ENCODE data around the gene ADIPOR1. TPM values are rescaled to one million over a fixed set of nuclear protein-coding genes. Genes with fewer than 3 reads are reported as not detected.
A peak's percentile ranks its signal among the peaks of the same experiment; 100 is the strongest.

The ADIPOR1 gene
- total and polyA plus RNA-seq, 9 donors, result 39.7 to 119 (median 49.7) TPM

DNA sequence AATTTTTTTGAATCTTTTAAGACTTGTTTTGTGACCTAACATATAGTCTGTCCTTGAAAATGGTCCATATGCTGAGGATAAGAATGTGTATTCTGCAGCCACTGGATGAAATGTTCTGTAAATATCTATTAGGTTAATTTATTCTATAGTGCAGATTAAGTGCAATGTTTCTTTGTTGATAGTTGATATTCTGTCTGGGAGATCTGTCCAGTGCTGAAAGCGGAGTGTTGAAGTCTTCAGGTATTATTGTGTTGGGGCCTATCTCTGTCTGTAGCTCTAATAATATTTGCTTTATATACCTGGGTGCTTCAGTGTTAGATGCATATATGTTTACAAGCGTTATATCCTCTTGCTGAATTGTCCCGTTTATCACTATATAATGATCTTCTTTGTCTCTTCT is 23.4 kb downstream of the ADIPOR1 start:
- intact Hi-C loops (cut with DNase I), result no loop called here
- TF ChIP-seq POLR2A (IDR thresholded peaks at IDR 0.05) (no peak), CTCF (IDR thresholded peaks at IDR 0.05) (no peak), EP300 (IDR thresholded peaks at IDR 0.05) (no peak)
- Histone ChIP-seq H3K27me3 (no peaks in the 10 kb centered on the region), H3K4me1 (ENCODE audit: insufficient read depth) (no peaks in the 10 kb centered on the region), H3K36me3 (no peaks in the 10 kb centered on the region), H3K9me3 (no peaks in the 10 kb centered on the region), H3K27ac (no peak overlapping the region), H3K4me3 (no peak overlapping the region)
- DNase-seq, result no peak
- 85 to 92% (median 86%) methylated on average over 3 of the region's 3 CpGs for WGBS, 3 donors

DNA sequence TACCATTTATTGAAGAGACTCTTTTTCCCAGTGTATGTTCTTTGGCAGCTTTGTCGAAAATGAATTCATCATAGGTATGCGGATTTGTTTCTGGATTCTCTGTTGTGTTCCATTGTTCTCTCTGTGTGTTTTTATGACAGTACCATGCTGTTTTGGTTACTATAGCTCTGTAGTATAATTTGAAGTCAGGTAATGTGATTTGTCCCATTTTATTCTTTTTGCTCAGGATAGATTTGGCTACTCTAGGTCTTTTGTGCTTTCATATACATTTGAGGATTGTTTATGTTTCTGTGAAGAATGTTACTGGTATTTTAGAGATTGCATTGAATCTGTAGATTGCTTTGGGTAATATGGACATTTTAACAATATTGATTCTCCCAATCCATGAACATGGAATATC is 25.6 kb downstream of the ADIPOR1 start:
- TF ChIP-seq CTCF (IDR thresholded peaks at IDR 0.05) (no peak), EP300 (IDR thresholded peaks at IDR 0.05) (no peak), POLR2A (IDR thresholded peaks at IDR 0.05) (no peak)
- H3K27me3 ChIP-seq, result no peaks in the 10 kb centered on the region
- H3K27ac ChIP-seq, result no peak overlapping the region
- no peaks in the 10 kb centered on the region for H3K9me3 ChIP-seq
- DNase-seq, result no peak
- no peak overlapping the region for H3K4me3 ChIP-seq
- intact Hi-C loops (cut with DNase I), result no loop called here
- H3K36me3 ChIP-seq, result no peaks in the 10 kb centered on the region
- 89 to 95% (median 91%) methylated on average over 2 of the region's 2 CpGs for WGBS, 3 donors
- H3K4me1 ChIP-seq (ENCODE audit: insufficient read depth), result no peaks in the 10 kb centered on the region

DNA sequence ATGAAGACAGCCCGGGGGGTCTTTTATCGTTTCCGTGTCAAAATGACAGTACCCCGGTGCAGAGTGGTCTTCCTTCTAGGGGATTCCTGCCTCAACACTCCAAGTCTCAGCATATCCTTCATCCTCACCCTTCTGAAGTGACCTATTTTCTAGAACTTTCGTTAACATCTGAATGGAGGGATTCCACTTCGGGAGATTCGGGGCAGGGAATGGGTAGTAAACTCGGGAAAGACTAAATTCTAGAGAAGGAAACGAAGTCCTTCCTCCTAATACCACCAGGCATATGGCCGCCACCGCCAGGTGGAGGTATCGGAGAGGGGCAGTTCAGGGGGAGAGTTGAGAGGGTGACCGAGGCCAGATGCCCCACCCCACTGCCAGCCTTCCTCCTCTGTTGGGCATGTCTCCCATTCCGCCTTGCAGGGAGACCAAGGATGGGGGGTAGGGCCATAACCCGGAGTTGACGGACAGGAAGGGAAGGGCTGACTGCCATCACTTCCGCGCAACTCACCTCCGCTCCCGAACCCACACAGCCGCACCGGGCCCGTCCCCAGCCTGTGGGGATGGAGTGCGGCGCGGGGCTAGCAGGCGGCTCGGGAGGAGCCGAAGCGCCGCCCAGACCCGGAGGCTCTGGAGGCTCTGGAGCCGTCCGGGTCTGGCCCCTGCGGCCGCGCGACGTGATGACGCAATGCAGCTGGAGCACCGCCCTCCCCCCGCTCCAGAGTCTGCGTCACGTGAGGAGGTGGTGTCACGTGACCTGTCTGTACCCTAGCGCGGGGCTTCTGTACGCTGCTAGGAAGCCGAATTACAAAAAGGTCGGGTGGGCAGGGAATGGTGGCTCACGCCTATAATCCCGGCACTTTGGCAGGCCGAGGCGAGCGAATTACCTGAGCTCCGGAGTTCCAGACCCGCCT is 31.3 kb downstream of the ADIPOR1 start, which contains the start of gene KLHL12:
Gene KLHL12 (minus strand): TSS at position 654 of the 911 bp plus-strand sequence. CDS start 2,072 bp downstream, outside the sequence.
- H3K27ac ChIP-seq, result peak within 1 kb of the TSS; percentile 84 to 85
- DNase-seq, result peak; percentile 97 to 98 (median 97)
- H3K4me1 ChIP-seq (ENCODE audit: insufficient read depth), result no peaks in the 10 kb centered on the region
- no peaks in the 10 kb centered on the region for H3K36me3 ChIP-seq
- TF ChIP-seq CTCF (IDR thresholded peaks at IDR 0.05) (peak in 2 of 3 donors; percentile 66 to 70), EP300 (IDR thresholded peaks at IDR 0.05) (peak; percentile 41), POLR2A (IDR thresholded peaks at IDR 0.05) (peak; percentile 94)
- peak within 1 kb of the TSS; percentile 89 for H3K4me3 ChIP-seq
- H3K9me3 ChIP-seq, result no peaks in the 10 kb centered on the region
- WGBS, 3 donors, result 1% methylated on average over 55 to 57 of the region's 57 CpGs
- no peaks in the 10 kb centered on the region for H3K27me3 ChIP-seq
- intact Hi-C loops (cut with DNase I), result no loop called here

GRCh38 chr1:202923533-202923932 is 34.6 kb downstream of the ADIPOR1 start:
- WGBS, 3 donors, result 91 to 94% (median 94%) methylated on average over 3 of the region's 3 CpGs
- no peak for DNase-seq
- H3K36me3 ChIP-seq, result no peaks in the 10 kb centered on the region
- no peak overlapping the region for H3K4me3 ChIP-seq
- intact Hi-C loops (cut with DNase I), result no loop called here
- no peaks in the 10 kb centered on the region for H3K27me3 ChIP-seq
- no peak overlapping the region for H3K27ac ChIP-seq
- H3K9me3 ChIP-seq, result no peaks in the 10 kb centered on the region
- TF ChIP-seq POLR2A (IDR thresholded peaks at IDR 0.05), result no peak
- TF ChIP-seq CTCF (IDR thresholded peaks at IDR 0.05), result no peak
- TF ChIP-seq EP300 (IDR thresholded peaks at IDR 0.05), result no peak
- H3K4me1 ChIP-seq (ENCODE audit: insufficient read depth), result no peaks in the 10 kb centered on the region

Measured in ovary (tissue), 9 donors.